GM23338 (cell line): Measurements from ENCODE around the gene CHST13.

Experiments used
- CREB1 ChIP-seq: fragments of 250-450 bp; sonication (Bioruptor Pico); IDR thresholded peaks from 2 replicates; pipeline ENCODE4 v1.5.0; 2020; ENCODE audit warnings: low read depth, mild to moderate bottlenecking, moderate library complexity
- EZH2 ChIP-seq: fragments of 200-600 bp; sonication (generic); IDR thresholded peaks from one replicate; pipeline ENCODE4 v1.8.0; 2017; ENCODE audit warnings: antibody characterized with exemption, mild to moderate bottlenecking, low read depth; ENCODE audit not compliant: unreplicated experiment
- EZH2phosphoT487 ChIP-seq: fragments of 200-600 bp; sonication (generic); IDR thresholded peaks from one replicate; pipeline ENCODE4 v1.8.1; 2018; ENCODE audit warnings: antibody characterized with exemption; ENCODE audit not compliant: unreplicated experiment
- POLR2AphosphoS5 ChIP-seq: IDR thresholded peaks from 2 replicates; pipeline ENCODE4 v1.6.1; 2016; ENCODE audit warnings: antibody characterized with exemption, low read depth
- TF ChIP-seq, protein P1 (sequence below), 2 experiments: fragments of 200-600 bp in 1 of 2; sonication (generic) in 1 of 2; conservative IDR thresholded peaks; 2 replicates each; pipeline versions ENCODE4 v1.5.1 to v1.6.1; 2016 to 2017; ENCODE audit warnings: antibody characterized with exemption in 2 of 2, low read depth in 2 of 2, mild to moderate bottlenecking in 2 of 2, moderate library complexity in 1 of 2

GRCh38 chr3:126488185-126488584, 35.8 kb upstream of the CHST13 start:
- TF ChIP-seq, protein P1, sequence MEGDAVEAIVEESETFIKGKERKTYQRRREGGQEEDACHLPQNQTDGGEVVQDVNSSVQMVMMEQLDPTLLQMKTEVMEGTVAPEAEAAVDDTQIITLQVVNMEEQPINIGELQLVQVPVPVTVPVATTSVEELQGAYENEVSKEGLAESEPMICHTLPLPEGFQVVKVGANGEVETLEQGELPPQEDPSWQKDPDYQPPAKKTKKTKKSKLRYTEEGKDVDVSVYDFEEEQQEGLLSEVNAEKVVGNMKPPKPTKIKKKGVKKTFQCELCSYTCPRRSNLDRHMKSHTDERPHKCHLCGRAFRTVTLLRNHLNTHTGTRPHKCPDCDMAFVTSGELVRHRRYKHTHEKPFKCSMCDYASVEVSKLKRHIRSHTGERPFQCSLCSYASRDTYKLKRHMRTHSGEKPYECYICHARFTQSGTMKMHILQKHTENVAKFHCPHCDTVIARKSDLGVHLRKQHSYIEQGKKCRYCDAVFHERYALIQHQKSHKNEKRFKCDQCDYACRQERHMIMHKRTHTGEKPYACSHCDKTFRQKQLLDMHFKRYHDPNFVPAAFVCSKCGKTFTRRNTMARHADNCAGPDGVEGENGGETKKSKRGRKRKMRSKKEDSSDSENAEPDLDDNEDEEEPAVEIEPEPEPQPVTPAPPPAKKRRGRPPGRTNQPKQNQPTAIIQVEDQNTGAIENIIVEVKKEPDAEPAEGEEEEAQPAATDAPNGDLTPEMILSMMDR (conservative IDR thresholded peaks at IDR 0.05; ENCODE audit: low read depth in 2 of 2): peak in 1 of 2 experiments; percentile 48; a peak in 2 of 4 replicates
- no peak for TF ChIP-seq POLR2AphosphoS5
- no peak for TF ChIP-seq CREB1 (CRISPR knock-in tag)
- TF ChIP-seq EZH2: no peak
- TF ChIP-seq EZH2phosphoT487: no peak
